Measurements from ENCODE around the gene TP63.

The TP63 gene

GRCh38 chr3:189911001-189911400 lies 279.8 kb downstream of the TP63 start:
- DNase-seq (ENCODE audit: low read depth), result no peak
- H3K4me3 ChIP-seq (ENCODE audit: low read length), result no peak overlapping the region
- TF ChIP-seq CTCF (conservative IDR thresholded peaks at IDR 0.05; ENCODE audit: low read depth, low read length), result no peak

- no peak overlapping the region for H3K4me3 ChIP-seq (ENCODE audit: low read length)
- no peak for TF ChIP-seq CTCF (conservative IDR thresholded peaks at IDR 0.05; ENCODE audit: low read depth, low read length)
- DNase-seq (ENCODE audit: low read depth), result peak; percentile 65
Observed at GRCh38 chr3:189914799-189915198, 283.6 kb downstream of the TP63 start.

GRCh38 chr3:189921770-189922169 lies 290.6 kb downstream of the TP63 start:
- no peak for DNase-seq (ENCODE audit: low read depth)
- TF ChIP-seq CTCF (conservative IDR thresholded peaks at IDR 0.05; ENCODE audit: low read depth, low read length), result no peak
- H3K4me3 ChIP-seq (ENCODE audit: low read length), result no peak overlapping the region

GRCh38 chr3:189927975-189928895 lies 297.0 kb downstream of the TP63 start:
- no peak for TF ChIP-seq CTCF (conservative IDR thresholded peaks at IDR 0.05; ENCODE audit: low read depth, low read length)
- no peak overlapping the region for H3K4me3 ChIP-seq (ENCODE audit: low read length)

GRCh38 chr3:189936201-189936945 lies 305.2 kb downstream of the TP63 start:
- TF ChIP-seq CTCF (conservative IDR thresholded peaks at IDR 0.05; ENCODE audit: low read depth, low read length), result no peak
- no peak for DNase-seq (ENCODE audit: low read depth)
- no peak overlapping the region for H3K4me3 ChIP-seq (ENCODE audit: low read length)

More at GRCh38 chr3:189927975-189928895, 297.0 kb downstream of the TP63 start:
- DNase-seq (ENCODE audit: low read depth), result no peak

GRCh38 chr3:189937302-189938127 lies 306.3 kb downstream of the TP63 start:
- no peak for TF ChIP-seq CTCF (conservative IDR thresholded peaks at IDR 0.05; ENCODE audit: low read depth, low read length)
- peak; percentile 99 for DNase-seq (ENCODE audit: low read depth)
- no peak overlapping the region for H3K4me3 ChIP-seq (ENCODE audit: low read length)

All from retinal pigment epithelial cell (primary cell).